ENCODE measurements around the gene ZEB1.
"Not testable (repeated sequence)": the region's sequence is repeated elsewhere in the genome, so short reads cannot be mapped to it uniquely, and the experiment has no call there.

Gene ZEB1

GRCh38 chr10:31418481-31418880, 99.5 kb downstream of the ZEB1 start:
- no peak overlapping the region for H3K4me3 ChIP-seq (ENCODE audit: low read depth, low read length)
- DNase-seq (ENCODE audit: low read depth), result no peak
- no peak for TF ChIP-seq CTCF (IDR thresholded peaks at IDR 0.05; ENCODE audit: control insufficient read depth, extremely low read depth, insufficient read depth)

GRCh38 chr10:31419394-31420063, 100.5 kb downstream of the ZEB1 start:
- DNase-seq (ENCODE audit: low read depth), result no peak
- no peak for TF ChIP-seq CTCF (IDR thresholded peaks at IDR 0.05; ENCODE audit: control insufficient read depth, extremely low read depth, insufficient read depth)

GRCh38 chr10:31421322-31421721, 102.3 kb downstream of the ZEB1 start:
- no peak overlapping the region for H3K4me3 ChIP-seq (ENCODE audit: low read depth, low read length)
- no peak for DNase-seq (ENCODE audit: low read depth)
- TF ChIP-seq CTCF (IDR thresholded peaks at IDR 0.05; ENCODE audit: control insufficient read depth, extremely low read depth, insufficient read depth), result no peak

More at GRCh38 chr10:31419394-31420063, 100.5 kb downstream of the ZEB1 start:
- H3K4me3 ChIP-seq (ENCODE audit: low read depth, low read length), result no peak overlapping the region

- no peak for DNase-seq (ENCODE audit: low read depth)
- H3K4me3 ChIP-seq (ENCODE audit: low read depth, low read length), result no peak overlapping the region
- TF ChIP-seq CTCF (IDR thresholded peaks at IDR 0.05; ENCODE audit: control insufficient read depth, extremely low read depth, insufficient read depth), result no peak
Measured at GRCh38 chr10:31422634-31423033, 103.6 kb downstream of the ZEB1 start.

- no peak for TF ChIP-seq CTCF (IDR thresholded peaks at IDR 0.05; ENCODE audit: control insufficient read depth, extremely low read depth, insufficient read depth)
- no peak for DNase-seq (ENCODE audit: low read depth)
- no peak overlapping the region for H3K4me3 ChIP-seq (ENCODE audit: low read depth, low read length)
Measured at GRCh38 chr10:31424473-31424872, 105.5 kb downstream of the ZEB1 start.

GRCh38 chr10:31426401-31426800, 107.4 kb downstream of the ZEB1 start:
- no peak overlapping the region for H3K4me3 ChIP-seq (ENCODE audit: low read depth, low read length)
- DNase-seq (ENCODE audit: low read depth), result no peak
- TF ChIP-seq CTCF (IDR thresholded peaks at IDR 0.05; ENCODE audit: control insufficient read depth, extremely low read depth, insufficient read depth), result no peak

GRCh38 chr10:31427334-31427733, 108.3 kb downstream of the ZEB1 start:
- DNase-seq (ENCODE audit: low read depth); H3K4me3 ChIP-seq (ENCODE audit: low read depth, low read length): not testable (repeated sequence)

GRCh38 chr10:31428499-31428898, 109.5 kb downstream of the ZEB1 start:
- not testable (repeated sequence) for DNase-seq (ENCODE audit: low read depth); H3K4me3 ChIP-seq (ENCODE audit: low read depth, low read length)
